RPMI8226 (cell line): Measurements from ENCODE around the gene UTRN.
A peak's percentile ranks its signal among the peaks of the same experiment; 100 is the strongest.

ENCODE experiments used
- DNase-seq: peaks from one replicate; pipeline ENCODE4 v3.0.0-alpha.2; 2015

The UTRN gene

DNA sequence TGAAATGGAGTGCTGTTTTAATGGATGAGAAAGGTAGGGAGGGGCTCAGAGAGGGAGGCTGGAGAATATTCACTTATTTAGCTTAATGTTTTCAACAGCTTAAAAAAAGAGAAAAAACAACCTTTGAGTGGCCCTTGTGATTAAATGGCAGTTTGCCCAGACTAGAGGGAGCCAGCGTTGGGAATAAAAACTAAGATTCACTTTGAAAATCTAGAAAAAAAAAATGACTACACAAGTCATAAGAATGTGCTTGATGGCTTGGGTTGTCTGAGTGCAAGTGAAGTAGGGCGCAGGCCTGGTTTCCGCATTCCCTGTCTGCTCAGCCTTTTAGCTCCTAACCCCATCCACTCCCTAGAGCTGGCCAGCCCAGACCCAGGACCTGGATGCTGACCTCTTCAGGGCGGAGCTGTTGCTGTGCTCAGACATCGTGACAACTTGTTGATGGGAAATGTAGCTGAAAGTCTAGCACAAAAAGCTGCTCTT, 28.9 kb downstream of the UTRN start:
- no peak for DNase-seq

DNA sequence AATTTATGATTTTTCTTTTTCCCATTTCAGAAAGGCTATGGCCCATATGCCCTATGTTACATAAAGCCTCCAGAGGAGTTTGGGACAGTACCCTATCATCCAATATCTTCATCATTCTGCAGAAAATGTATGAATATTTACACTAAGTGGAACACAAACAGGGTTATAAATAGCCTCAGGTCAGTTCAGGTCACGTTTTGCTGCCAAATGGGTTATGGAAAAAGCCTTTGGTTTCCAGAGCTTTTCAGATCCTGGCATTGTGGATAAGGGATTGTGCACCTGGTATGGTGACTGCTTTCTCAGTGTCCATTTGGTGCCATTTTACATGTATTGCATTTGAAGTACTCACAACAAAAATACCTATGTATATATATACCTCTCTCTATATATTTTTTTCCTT, 29.4 kb downstream of the UTRN start:
- DNase-seq, result no peak

GRCh38 chr6:144315226-144315980, 30.3 kb downstream of the UTRN start:
- no peak for DNase-seq

DNA sequence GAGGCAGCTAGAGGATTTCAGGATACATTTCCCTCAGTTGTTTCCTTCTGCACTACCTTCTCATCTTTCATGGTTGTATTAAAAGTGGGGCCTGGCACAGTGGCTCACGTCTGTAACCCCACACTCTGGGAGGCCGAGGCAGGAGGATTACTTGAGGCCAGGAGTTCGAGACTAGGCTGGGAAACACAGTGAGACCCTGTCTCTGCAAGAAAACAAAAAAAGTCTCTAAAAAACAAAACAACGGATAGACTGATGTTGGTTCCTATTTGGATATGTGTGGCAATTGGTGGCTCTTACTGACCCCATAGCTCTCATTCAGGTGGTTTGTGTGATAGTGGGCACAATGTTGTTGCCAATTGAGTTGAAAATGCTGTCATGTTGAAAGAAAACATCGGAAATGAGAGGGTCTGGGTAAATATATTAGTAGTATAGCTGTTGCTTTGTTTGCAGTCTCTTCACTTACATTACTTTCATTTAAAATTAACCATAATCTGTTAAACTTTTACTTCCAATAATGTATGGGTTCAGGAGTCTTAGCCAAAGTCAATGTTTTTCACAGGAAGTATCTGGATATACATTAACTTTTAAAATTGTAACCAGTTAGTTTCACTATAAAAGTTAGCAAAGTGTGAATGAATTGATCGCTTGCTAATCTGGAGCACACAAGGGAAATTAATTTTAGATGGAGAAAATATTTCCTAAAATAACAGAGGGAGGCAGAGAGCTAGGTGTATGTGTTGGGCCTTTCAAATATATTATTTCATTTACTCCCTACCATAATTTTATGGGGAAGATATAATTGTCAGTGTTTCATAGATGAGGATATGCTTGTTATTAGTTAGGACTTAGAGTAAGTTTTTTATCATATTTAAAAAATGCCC, 31.1 kb downstream of the UTRN start:
- DNase-seq, result no peak

GRCh38 chr6:144316862-144317195, 31.7 kb downstream of the UTRN start:
- no peak for DNase-seq

- DNase-seq, result no peak
Observed at GRCh38 chr6:144317736-144318135, 32.6 kb downstream of the UTRN start.

DNA sequence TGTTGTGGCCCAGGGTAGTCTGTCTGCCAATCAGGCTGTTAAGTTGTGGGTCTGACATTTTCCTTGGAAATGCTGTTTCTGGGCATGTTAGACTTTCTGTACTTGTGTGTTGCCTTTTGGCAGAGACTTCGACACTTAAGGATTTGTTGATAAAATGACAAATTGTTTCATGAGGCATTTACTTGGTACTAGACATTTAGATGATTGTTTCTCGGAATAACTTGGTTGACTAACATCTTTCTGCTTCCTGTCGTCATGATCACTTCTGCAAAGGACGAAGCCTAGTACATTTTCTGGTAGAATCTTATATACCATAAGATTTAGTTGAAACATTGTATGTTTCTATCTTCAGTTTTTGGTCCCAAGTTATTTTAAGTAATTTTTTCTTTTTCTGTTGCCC, 34.1 kb downstream of the UTRN start:
- DNase-seq, result no peak

DNA sequence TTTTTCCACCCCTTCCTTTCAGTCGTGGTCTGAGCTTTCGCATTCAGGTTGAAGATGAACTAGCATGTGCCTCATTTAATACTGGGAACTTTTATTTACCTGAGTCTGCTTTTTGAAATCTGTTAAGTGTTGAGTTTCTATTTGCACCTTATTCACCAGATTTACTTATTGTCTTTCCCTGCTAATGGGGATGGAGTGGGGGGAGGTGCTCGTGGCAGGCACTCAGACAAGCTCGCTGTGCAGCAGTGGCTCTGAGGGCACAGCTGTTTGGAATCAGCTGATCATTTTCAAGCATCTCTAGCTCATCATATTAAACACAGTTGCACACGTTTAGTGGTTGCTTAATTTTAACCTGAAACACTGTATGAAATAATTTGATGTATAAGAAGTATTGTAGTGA, 35.6 kb downstream of the UTRN start:
- no peak for DNase-seq

GRCh38 chr6:144321839-144322591, 36.9 kb downstream of the UTRN start:
- no peak for DNase-seq

DNA sequence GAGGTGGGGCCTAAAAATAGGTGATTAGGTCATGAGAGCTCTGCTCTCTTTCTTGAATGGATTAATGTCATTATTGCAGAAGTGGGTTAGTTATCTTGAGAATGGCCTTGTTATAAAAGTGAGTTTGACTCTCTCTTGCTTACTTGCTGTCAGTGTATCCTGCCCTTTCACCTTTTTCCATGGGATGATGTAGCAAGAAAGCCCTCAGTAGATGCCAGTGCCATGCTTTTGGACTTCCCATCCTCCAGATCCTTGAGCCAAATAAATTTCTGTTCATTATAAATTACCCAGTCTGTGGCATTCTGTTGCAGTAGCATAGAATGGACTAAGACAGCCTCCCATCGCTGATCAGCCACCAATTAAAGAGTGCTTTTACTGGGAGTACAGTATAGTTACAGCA, 40.1 kb downstream of the UTRN start:
- no peak for DNase-seq

DNA sequence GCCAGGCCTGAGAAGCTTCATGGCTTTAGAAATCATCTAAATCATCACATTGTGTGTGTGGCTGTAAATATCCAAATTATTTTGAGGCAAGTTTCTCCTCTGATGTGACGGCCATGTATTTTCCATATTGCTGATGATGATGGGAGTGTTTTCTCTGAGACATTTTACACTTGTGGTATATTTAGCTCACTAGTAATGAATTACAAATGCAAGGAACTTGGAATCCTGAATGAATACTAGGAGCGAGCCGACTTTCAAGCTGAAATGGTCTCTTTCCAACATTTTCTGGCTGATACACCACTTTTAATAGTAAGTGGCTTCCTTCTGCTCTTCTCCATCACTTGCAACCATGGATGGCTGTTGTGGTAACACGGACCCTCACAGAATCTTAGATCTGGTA, 41.3 kb downstream of the UTRN start:
- no peak for DNase-seq

DNA sequence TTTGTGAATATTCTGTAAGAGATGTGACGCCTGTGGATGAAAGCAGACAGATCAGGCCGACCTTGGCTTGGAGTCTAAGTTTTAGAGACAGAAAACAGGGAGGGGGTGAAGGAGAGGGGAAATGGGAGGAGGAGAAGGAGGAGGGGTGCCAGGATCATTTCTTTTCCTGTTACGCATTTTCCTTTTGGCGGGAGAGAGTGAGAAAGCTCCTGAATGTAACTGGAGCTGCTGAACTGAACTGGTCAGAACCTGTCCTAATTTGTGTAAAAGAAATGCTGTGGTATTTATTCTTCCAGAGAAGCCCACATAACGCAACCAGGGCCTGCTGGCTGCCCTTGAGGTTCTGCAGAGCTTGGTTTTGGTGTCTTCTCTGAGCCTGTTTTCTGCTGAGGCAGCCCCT, 41.9 kb downstream of the UTRN start:
- DNase-seq, result no peak

DNA sequence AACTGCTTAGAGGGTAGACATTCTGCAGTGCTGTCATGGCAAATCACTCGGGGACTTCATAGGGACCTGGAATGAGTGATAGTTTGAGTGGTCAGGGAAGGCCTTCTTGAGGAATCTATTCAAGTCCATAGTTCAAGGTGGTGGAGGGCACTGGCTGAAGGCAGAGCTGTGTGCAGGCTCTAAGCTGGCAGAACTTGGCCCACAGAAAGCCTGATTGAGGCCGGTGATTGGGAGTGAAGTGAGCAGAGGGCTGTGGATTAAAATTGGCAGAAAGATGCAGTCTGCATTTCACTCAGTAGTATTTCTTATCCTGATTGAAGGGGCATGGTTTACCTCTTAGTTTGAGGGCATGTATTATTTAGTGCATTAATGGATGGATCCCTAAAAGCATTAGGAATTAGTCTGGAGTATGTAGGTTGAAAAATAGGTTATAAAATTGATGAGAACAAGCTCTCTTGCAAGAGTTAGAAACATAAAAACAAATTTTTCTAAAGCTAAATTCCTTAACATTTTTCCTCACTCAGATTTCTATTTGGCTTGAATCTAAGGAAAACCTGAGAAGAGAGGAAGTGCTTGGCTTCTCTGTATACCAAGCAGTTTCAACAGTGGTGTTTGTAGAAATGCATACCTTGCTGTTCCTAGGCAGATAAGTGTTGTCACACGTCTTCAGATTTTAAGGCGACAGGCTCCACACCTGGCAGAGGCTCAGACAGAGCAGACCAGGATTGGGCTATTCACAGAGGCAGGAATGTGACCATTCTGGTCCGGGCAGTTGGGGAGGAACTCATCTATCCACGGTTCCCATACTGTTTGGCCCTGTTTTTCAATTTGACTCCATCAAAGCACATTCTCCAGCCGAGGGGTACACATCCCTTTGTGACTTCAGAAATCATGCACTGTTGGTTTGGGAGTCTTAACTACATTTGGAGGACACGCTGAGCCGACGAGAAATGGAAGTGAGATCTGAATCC, 45.2 kb downstream of the UTRN start:
- peak; percentile 77 for DNase-seq

- DNase-seq, result peak; percentile 19
Observed at GRCh38 chr6:144331491-144331969, 46.4 kb downstream of the UTRN start.

GRCh38 chr6:144332177-144332576, 47.0 kb downstream of the UTRN start:
- DNase-seq, result no peak

- peak; percentile 84 for DNase-seq
Observed at GRCh38 chr6:144334150-144334708, 49.1 kb downstream of the UTRN start.
